Progenitor cell of endocrine pancreas (in vitro differentiated cells): ENCODE measurements around the gene TRPC1. TPM values are rescaled to one million over a fixed set of nuclear protein-coding genes. Genes with fewer than 3 reads are reported as not detected.
"Not testable (repeated sequence)": the region's sequence is repeated elsewhere in the genome, so short reads cannot be mapped to it uniquely, and the experiment has no call there.

Source experiments
- DNase-seq: peaks from one replicate; pipeline ENCODE4 v3.0.0; 2021; ENCODE audit warnings: low spot score; ENCODE audit not compliant: unreplicated experiment
- H3K27ac Mint-ChIP-seq: 2 replicates; pipeline ENCODE4 v1.8.0; 2021; ENCODE audit warnings: mild to moderate bottlenecking, moderate library complexity, mixed read lengths
- H3K27me3 Mint-ChIP-seq: 2 replicates; pipeline ENCODE4 v1.8.0; 2021; ENCODE audit warnings: mixed read lengths
- H3K36me3 Mint-ChIP-seq: 2 replicates; pipeline ENCODE4 v1.8.0; 2022; ENCODE audit warnings: mixed read lengths; ENCODE audit not compliant: insufficient read depth
- H3K4me1 Mint-ChIP-seq: 2 replicates; pipeline ENCODE4 v1.8.0; 2021; ENCODE audit warnings: low read depth, mixed read lengths
- H3K4me3 Mint-ChIP-seq: 2 replicates; pipeline ENCODE4 v1.8.0; 2021; ENCODE audit warnings: low read depth, mild to moderate bottlenecking, moderate library complexity, mixed read lengths
- H3K9me3 Mint-ChIP-seq: 2 replicates; pipeline ENCODE4 v1.8.0; 2021; ENCODE audit warnings: low read depth, mixed read lengths
- total RNA-seq: library from RNA; stranded (reverse); gene quantifications from 2 replicates; pipeline ENCODE4 v1.2.1, GENCODE V29; 2021
- TF ChIP-seq, protein P1 (sequence below): fragments of 200-600 bp; sonication (generic); IDR thresholded peaks from one replicate; pipeline ENCODE4 v1.5.0; 2021; ENCODE audit warnings: antibody characterized with exemption, mild to moderate bottlenecking; ENCODE audit not compliant: unreplicated experiment

TRPC1 gene
- total RNA-seq, 1 donor from 2014 or later, result 16.5 TPM

- Mint-ChIP-seq H3K9me3 (no peaks in the 10 kb centered on the region), H3K36me3 (peaks cover 1% of the 10 kb centered on the region), H3K4me1 (peaks cover 17% of the 10 kb centered on the region), H3K27me3 (no peaks in the 10 kb centered on the region), H3K27ac (no peak overlapping the region), H3K4me3 (no peak overlapping the region)
- TF ChIP-seq, protein P1, sequence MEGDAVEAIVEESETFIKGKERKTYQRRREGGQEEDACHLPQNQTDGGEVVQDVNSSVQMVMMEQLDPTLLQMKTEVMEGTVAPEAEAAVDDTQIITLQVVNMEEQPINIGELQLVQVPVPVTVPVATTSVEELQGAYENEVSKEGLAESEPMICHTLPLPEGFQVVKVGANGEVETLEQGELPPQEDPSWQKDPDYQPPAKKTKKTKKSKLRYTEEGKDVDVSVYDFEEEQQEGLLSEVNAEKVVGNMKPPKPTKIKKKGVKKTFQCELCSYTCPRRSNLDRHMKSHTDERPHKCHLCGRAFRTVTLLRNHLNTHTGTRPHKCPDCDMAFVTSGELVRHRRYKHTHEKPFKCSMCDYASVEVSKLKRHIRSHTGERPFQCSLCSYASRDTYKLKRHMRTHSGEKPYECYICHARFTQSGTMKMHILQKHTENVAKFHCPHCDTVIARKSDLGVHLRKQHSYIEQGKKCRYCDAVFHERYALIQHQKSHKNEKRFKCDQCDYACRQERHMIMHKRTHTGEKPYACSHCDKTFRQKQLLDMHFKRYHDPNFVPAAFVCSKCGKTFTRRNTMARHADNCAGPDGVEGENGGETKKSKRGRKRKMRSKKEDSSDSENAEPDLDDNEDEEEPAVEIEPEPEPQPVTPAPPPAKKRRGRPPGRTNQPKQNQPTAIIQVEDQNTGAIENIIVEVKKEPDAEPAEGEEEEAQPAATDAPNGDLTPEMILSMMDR, result no peak
- DNase-seq, result no peak
Observed at GRCh38 chr3:142732066-142732465, 8.2 kb downstream of the TRPC1 start.

- H3K36me3 Mint-ChIP-seq, result no peaks in the 10 kb centered on the region
- peaks cover 16% of the 10 kb centered on the region for H3K4me1 Mint-ChIP-seq
- TF ChIP-seq, protein P1, result no peak
- DNase-seq, result no peak
- H3K27me3 Mint-ChIP-seq, result no peaks in the 10 kb centered on the region
- no peak overlapping the region for H3K4me3 Mint-ChIP-seq
- H3K27ac Mint-ChIP-seq, result no peak overlapping the region
- no peaks in the 10 kb centered on the region for H3K9me3 Mint-ChIP-seq
Observed at GRCh38 chr3:142734834-142735233, 11.0 kb downstream of the TRPC1 start.

DNA sequence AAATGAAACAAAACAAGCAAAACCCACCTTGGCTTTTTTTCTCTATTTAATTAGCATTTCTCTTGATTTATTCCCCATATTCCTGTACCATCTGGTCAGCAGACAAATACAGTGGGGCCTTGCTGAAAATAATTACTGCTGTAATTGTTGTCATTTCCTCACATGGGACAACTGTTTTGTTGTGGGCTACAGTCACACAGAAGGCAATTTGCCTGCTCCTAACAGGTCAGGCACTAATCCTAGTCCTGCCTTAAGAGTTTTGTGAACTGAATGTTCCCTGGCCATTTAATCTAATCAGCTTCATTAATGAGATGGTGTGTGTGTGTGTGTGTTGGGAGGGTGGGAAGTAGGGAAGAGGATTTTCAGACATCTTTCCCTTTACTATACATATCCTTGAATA, 11.6 kb downstream of the TRPC1 start:
- Mint-ChIP-seq H3K27me3 (no peaks in the 10 kb centered on the region), H3K4me3 (no peak overlapping the region), H3K27ac (no peak overlapping the region), H3K36me3 (no peaks in the 10 kb centered on the region), H3K9me3 (no peaks in the 10 kb centered on the region), H3K4me1 (peaks cover 16% of the 10 kb centered on the region)
- TF ChIP-seq, protein P1, result no peak
- DNase-seq, result no peak

DNA sequence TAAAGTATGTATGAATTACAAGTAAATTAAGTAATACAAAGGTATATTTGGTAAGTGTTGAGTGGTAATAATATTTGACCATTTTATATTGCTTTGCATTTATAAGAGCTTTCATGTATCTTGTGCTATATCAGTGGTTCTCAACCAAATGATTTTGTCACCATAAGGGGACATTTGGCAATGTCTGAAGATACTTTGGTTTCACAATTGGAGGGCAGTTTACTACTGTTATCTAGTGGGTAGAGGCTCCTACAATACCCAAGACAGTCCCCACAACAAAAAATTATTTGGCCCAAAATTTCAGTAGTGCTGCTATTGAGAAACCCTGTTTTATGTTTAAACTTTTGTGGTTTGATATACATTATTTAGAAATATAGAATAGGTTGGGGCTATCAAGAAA, 14.6 kb downstream of the TRPC1 start:
- TF ChIP-seq, protein P1, result no peak
- H3K27me3 Mint-ChIP-seq, result no peaks in the 10 kb centered on the region
- H3K4me3 Mint-ChIP-seq, result no peak overlapping the region
- H3K4me1 Mint-ChIP-seq, result peaks cover 12% of the 10 kb centered on the region
- no peak for DNase-seq
- H3K36me3 Mint-ChIP-seq, result no peaks in the 10 kb centered on the region
- no peaks in the 10 kb centered on the region for H3K9me3 Mint-ChIP-seq
- H3K27ac Mint-ChIP-seq, result no peak overlapping the region

DNA sequence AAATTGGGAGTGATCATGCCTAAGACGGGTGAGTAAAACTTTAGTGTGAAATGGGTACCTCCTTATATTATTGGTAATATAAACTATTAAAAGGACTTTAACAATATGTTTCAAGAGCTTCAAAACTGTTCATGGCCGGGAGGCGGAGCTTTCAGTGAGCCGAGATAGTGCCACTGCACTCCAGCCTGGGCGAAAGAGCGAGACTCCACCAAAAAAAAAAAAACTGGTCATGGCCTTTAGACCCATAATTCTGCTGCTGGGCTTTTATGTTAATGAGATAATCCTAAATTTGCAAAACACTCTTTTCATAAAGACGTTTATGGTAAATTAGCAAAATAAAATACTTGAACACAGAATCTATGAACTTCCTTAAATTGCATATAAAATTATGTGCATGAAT, 22.8 kb downstream of the TRPC1 start:
- H3K4me3 Mint-ChIP-seq, result no peak overlapping the region
- H3K9me3 Mint-ChIP-seq, result peaks cover 8% of the 10 kb centered on the region
- peaks cover 16% of the 10 kb centered on the region for H3K36me3 Mint-ChIP-seq
- TF ChIP-seq, protein P1, result no peak
- no peak for DNase-seq
- H3K4me1 Mint-ChIP-seq, result peaks cover 4% of the 10 kb centered on the region
- H3K27ac Mint-ChIP-seq, result no peak overlapping the region
- no peaks in the 10 kb centered on the region for H3K27me3 Mint-ChIP-seq

DNA sequence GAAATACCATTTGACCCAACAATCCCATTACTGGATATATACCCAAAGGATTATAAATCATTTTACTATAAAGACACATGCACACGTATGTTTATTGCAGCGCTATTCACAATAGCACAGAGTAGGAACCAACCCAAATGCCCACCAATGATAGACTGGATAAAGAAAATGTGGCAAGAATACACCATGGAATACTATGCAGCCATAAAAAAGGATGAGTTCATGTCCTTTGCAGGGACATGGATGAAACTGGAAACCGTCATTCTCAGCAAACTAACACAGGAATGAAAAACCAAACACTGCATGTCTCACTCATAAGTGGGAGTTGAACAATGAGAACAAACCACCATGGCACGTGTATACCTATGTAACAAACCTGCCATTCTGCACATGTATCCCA, 26.7 kb downstream of the TRPC1 start:
- peaks cover 19% of the 10 kb centered on the region for H3K36me3 Mint-ChIP-seq
- DNase-seq, H3K27me3 Mint-ChIP-seq, H3K4me3 Mint-ChIP-seq, H3K27ac Mint-ChIP-seq, H3K9me3 Mint-ChIP-seq, H3K4me1 Mint-ChIP-seq: not testable (repeated sequence)

GRCh38 chr3:142752605-142753004, 28.8 kb downstream of the TRPC1 start:
- not testable (repeated sequence) for H3K4me1 Mint-ChIP-seq, DNase-seq, H3K27ac Mint-ChIP-seq, H3K27me3 Mint-ChIP-seq, H3K9me3 Mint-ChIP-seq, H3K4me3 Mint-ChIP-seq
- H3K36me3 Mint-ChIP-seq, result peaks cover 24% of the 10 kb centered on the region
